Astrocyte of the cerebellum (primary cell): Measurements from ENCODE around the gene EEFSEC.

Experiments used
- DNase-seq: peaks from one replicate; pipeline ENCODE4 v3.0.0-alpha.2; 2011; ENCODE audit warnings: low read depth
- H3K4me3 ChIP-seq: 2 replicates; pipeline ENCODE4 v1.5.1; 2011; ENCODE audit warnings: mild to moderate bottlenecking, low read depth, low read length, moderate library complexity
- CTCF ChIP-seq: IDR thresholded peaks from 2 replicates; pipeline ENCODE4 v1.5.1; 2012; ENCODE audit warnings: low read length, low read depth, moderate library complexity, mild to moderate bottlenecking; ENCODE audit errors: missing control alignments
- in situ Hi-C: cut with HindIII; loops from 2 replicates; pipeline ENCODE4 v1.10.0; 2017; ENCODE audit warnings: low sequenced_read_pairs

EEFSEC gene

GRCh38 chr3:128372281-128372680 lies 219.0 kb downstream of the EEFSEC start:
- in situ Hi-C loops: no loop called here
- DNase-seq: no peak
- TF ChIP-seq CTCF: no peak
- H3K4me3 ChIP-seq: no peak overlapping the region

GRCh38 chr3:128372707-128373533 lies 219.6 kb downstream of the EEFSEC start:
- no peak overlapping the region for H3K4me3 ChIP-seq
- TF ChIP-seq CTCF: no peak
- no peak for DNase-seq
- in situ Hi-C loops: no loop called here

- no peak overlapping the region for H3K4me3 ChIP-seq
- in situ Hi-C loops: no loop called here
- DNase-seq: no peak
- no peak for TF ChIP-seq CTCF
These were observed 221.6 kb downstream of the EEFSEC start for GRCh38 chr3:128374746-128375445.

- DNase-seq: no peak
- TF ChIP-seq CTCF: no peak
- in situ Hi-C loops: no loop called here
- H3K4me3 ChIP-seq: no peak overlapping the region
These were observed 223.2 kb downstream of the EEFSEC start for GRCh38 chr3:128376516-128376915.

GRCh38 chr3:128378631-128379347 lies 225.5 kb downstream of the EEFSEC start:
- TF ChIP-seq CTCF: no peak
- in situ Hi-C loops: no loop called here
- DNase-seq: peak; percentile 27
- no peak overlapping the region for H3K4me3 ChIP-seq

GRCh38 chr3:128379367-128380160 lies 226.3 kb downstream of the EEFSEC start:
- TF ChIP-seq CTCF: no peak
- in situ Hi-C loops: no loop called here
- DNase-seq: no peak
- no peak overlapping the region for H3K4me3 ChIP-seq
